Measurements from ENCODE around the gene KCNIP4. TPM values are rescaled to one million over a fixed set of nuclear protein-coding genes. Genes with fewer than 3 reads are reported as not detected.

KCNIP4 gene
- total RNA-seq, 1 experiment from 2014 or later: not detected

GRCh38 chr4:21126014-21126512, 822.5 kb downstream of the KCNIP4 start:
- Histone ChIP-seq H3K4me3 (no peak overlapping the region), H3K9me3 (ENCODE audit: insufficient read depth, low read depth) (no peaks in the 10 kb centered on the region), H3K4me1 (replicated peaks; ENCODE audit: insufficient read depth) (no peaks in the 10 kb centered on the region), H3K36me3 (ENCODE audit: low read depth) (no peaks in the 10 kb centered on the region), H3K9me2 (ENCODE audit: insufficient read depth) (no peaks in the 10 kb centered on the region), H3F3A (ENCODE audit: insufficient read depth, low read depth) (no peaks in the 10 kb centered on the region), H3K79me2 (ENCODE audit: low read depth) (no peaks in the 10 kb centered on the region), H3K4me2 (no peak overlapping the region), H3K27me3 (ENCODE audit: insufficient read depth, low read depth) (no peaks in the 10 kb centered on the region), H4K20me1 (ENCODE audit: insufficient read depth) (no peaks in the 10 kb centered on the region), H2AFZ (no peak overlapping the region), H3K27ac (no peak overlapping the region)
- POLR2A ChIA-PET (ENCODE audit: unreplicated experiment): no interaction called here
- intact Hi-C loops (cut with micrococcal nuclease; ENCODE audit: unreplicated experiment): no loop called here
- TF ChIP-seq CTCF (conservative IDR thresholded peaks at IDR 0.05) (no peak), EZH2 (IDR thresholded peaks at IDR 0.05; ENCODE audit: low read depth) (no peak)
- CTCF ChIA-PET: no interaction called here
- no peak for DNase-seq
- BruUV-seq (replicated peaks): no TSS peak

- no peak overlapping the region for H3K4me3 ChIP-seq
- no peaks in the 10 kb centered on the region for H3K27me3 ChIP-seq (ENCODE audit: insufficient read depth, low read depth)
- no peaks in the 10 kb centered on the region for H3F3A ChIP-seq (ENCODE audit: insufficient read depth, low read depth)
- POLR2A ChIA-PET (ENCODE audit: unreplicated experiment): no interaction called here
- H3K79me2 ChIP-seq (ENCODE audit: low read depth): no peaks in the 10 kb centered on the region
- no peak overlapping the region for H2AFZ ChIP-seq
- H3K4me1 ChIP-seq (replicated peaks; ENCODE audit: insufficient read depth): no peaks in the 10 kb centered on the region
- H3K27ac ChIP-seq: no peak overlapping the region
- H3K36me3 ChIP-seq (ENCODE audit: low read depth): no peaks in the 10 kb centered on the region
- H3K9me2 ChIP-seq (ENCODE audit: insufficient read depth): no peaks in the 10 kb centered on the region
- no peaks in the 10 kb centered on the region for H3K9me3 ChIP-seq (ENCODE audit: insufficient read depth, low read depth)
- CTCF ChIA-PET: no interaction called here
- TF ChIP-seq EZH2 (IDR thresholded peaks at IDR 0.05; ENCODE audit: low read depth): no peak
- no peak for TF ChIP-seq CTCF (conservative IDR thresholded peaks at IDR 0.05)
- BruUV-seq (replicated peaks): no TSS peak
- H4K20me1 ChIP-seq (ENCODE audit: insufficient read depth): no peaks in the 10 kb centered on the region
- intact Hi-C loops (cut with micrococcal nuclease; ENCODE audit: unreplicated experiment): no loop called here
- H3K4me2 ChIP-seq: no peak overlapping the region
- no peak for DNase-seq
Measured at GRCh38 chr4:21118301-21118700, 830.3 kb downstream of the KCNIP4 start.

- POLR2A ChIA-PET (ENCODE audit: unreplicated experiment): no interaction called here
- Histone ChIP-seq H3K9me2 (ENCODE audit: insufficient read depth) (no peaks in the 10 kb centered on the region), H3K27ac (no peak overlapping the region), H3K4me3 (no peak overlapping the region), H3K27me3 (ENCODE audit: insufficient read depth, low read depth) (no peaks in the 10 kb centered on the region), H3F3A (ENCODE audit: insufficient read depth, low read depth) (no peaks in the 10 kb centered on the region), H3K79me2 (ENCODE audit: low read depth) (no peaks in the 10 kb centered on the region), H4K20me1 (ENCODE audit: insufficient read depth) (no peaks in the 10 kb centered on the region), H3K9me3 (ENCODE audit: insufficient read depth, low read depth) (no peaks in the 10 kb centered on the region), H3K4me2 (no peak overlapping the region), H3K4me1 (replicated peaks; ENCODE audit: insufficient read depth) (no peaks in the 10 kb centered on the region), H2AFZ (no peak overlapping the region), H3K36me3 (ENCODE audit: low read depth) (no peaks in the 10 kb centered on the region)
- CTCF ChIA-PET: no interaction called here
- TF ChIP-seq CTCF (conservative IDR thresholded peaks at IDR 0.05) (no peak), EZH2 (IDR thresholded peaks at IDR 0.05; ENCODE audit: low read depth) (no peak)
- no TSS peak for BruUV-seq (replicated peaks)
- no peak for DNase-seq
- intact Hi-C loops (cut with micrococcal nuclease; ENCODE audit: unreplicated experiment): no loop called here
Measured at GRCh38 chr4:21117541-21118180, 830.9 kb downstream of the KCNIP4 start.
